GM03348 (cell line): ENCODE data around the gene IL12RB2.
A peak's percentile ranks its signal among the peaks of the same experiment; 100 is the strongest.
"Not testable (repeated sequence)": the region's sequence is repeated elsewhere in the genome, so short reads cannot be mapped to it uniquely, and the experiment has no call there.

Experiments
- DNase-seq: peaks from one replicate; pipeline ENCODE4 v3.0.0; 2012; ENCODE audit warnings: low spot score

IL12RB2 gene

GRCh38 chr1:67431869-67432578, 124.4 kb downstream of the IL12RB2 start:
- DNase-seq, result peak; percentile 22

- DNase-seq, result no peak
Observed at GRCh38 chr1:67432745-67433144, 125.1 kb downstream of the IL12RB2 start.

GRCh38 chr1:67433837-67434236, 126.2 kb downstream of the IL12RB2 start:
- DNase-seq, result no peak

GRCh38 chr1:67434491-67434890, 126.8 kb downstream of the IL12RB2 start:
- DNase-seq, result no peak

- DNase-seq, result no peak
Observed at GRCh38 chr1:67436511-67437055, 128.9 kb downstream of the IL12RB2 start.

GRCh38 chr1:67437961-67438360, 130.3 kb downstream of the IL12RB2 start:
- no peak for DNase-seq

- DNase-seq, result no peak
Observed at GRCh38 chr1:67439277-67440029, 131.8 kb downstream of the IL12RB2 start.

DNA sequence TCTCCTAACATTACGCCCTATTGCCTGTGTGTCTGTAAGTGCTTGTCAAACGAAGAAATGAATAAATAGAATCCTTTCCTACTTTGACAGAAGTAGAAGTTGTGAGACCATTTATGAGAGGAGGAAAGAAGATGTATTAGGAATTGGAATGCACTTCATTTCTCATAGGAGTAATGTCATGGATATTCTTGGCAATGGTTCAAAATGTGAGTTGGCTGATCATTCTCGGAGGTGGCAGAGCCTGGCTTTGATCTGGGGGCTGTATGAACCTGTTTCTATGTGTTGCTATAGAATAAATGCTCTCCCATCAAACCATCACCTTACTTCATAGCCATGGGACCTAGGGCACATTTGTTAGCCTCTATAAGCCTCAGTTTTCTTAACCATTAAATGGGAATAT, 132.7 kb downstream of the IL12RB2 start:
- no peak for DNase-seq

DNA sequence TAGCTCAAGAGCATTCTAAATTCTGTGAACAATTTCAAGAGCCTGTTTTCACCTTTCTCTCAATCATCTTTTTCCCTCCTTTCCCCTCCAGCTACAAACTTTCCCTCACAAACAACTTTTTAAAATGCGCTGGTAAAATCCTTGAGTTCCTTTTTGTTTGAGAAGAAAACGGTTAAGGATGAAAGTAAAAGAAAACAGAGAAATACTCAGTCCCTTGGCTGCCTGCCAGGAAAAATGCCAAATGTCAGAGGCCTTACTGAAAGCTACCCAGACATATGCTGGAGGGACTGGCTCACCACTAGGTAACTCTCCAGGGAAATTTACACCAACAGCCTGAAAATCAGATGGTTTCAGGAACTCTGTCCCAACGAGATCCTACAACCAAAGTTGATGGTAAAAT, 133.5 kb downstream of the IL12RB2 start:
- DNase-seq, result no peak

DNA sequence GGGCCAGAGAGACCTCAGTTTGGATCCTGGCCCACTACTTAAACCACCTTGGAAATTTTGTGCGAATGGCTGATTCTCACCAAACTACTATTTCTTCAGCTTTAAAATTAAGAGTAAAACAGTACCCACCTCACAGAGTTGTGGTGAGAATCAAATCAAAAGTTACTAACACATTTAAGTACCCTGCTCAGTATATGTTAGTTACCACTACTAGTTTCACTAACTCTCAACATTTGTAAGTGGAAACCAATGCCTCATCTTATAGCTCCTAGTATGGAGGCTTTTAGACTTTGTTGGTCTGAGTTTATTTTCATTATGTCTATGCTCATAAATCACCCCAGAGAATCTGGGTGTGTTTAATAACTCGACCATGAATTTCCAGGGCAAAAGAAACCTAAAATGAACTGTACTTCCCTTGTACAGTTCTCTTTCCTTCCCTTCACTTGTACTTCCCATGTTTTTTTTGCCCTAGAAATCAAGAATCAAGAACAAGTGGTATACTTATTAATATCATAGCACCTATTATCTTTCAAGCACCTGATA, 134.1 kb downstream of the IL12RB2 start:
- no peak for DNase-seq

DNA sequence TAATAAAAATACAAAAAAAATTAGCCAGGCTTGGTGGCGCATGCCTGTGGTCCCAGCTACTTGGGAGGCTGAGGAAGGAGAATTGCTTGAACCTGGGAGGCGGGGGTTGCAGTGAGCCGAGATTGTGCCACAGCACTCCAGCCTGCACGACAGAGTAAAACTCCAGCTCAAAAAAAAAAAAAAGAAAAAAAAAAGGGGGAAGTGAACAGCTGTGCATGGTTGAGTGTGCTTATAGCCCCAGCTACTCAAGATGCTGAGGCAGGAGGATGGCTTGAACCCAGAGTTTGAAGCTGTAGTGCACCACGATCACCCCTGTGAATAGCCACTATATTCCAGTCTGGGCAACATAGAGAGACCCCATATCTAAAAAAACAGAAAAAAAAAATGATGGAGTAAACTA, 138.3 kb downstream of the IL12RB2 start:
- DNase-seq, result not testable (repeated sequence)
